NCI-H2196 (cell line): ENCODE data around the gene DYRK1B.
"Not testable (repeated sequence)": the region's sequence is repeated elsewhere in the genome, so short reads cannot be mapped to it uniquely, and the experiment has no call there.

ENCODE experiments used
- DNase-seq: peaks from one replicate; lab custom pipeline; 2025; ENCODE audit not compliant: unreplicated experiment; lab: John Stamatoyannopoulos, UW

Gene DYRK1B

DNA sequence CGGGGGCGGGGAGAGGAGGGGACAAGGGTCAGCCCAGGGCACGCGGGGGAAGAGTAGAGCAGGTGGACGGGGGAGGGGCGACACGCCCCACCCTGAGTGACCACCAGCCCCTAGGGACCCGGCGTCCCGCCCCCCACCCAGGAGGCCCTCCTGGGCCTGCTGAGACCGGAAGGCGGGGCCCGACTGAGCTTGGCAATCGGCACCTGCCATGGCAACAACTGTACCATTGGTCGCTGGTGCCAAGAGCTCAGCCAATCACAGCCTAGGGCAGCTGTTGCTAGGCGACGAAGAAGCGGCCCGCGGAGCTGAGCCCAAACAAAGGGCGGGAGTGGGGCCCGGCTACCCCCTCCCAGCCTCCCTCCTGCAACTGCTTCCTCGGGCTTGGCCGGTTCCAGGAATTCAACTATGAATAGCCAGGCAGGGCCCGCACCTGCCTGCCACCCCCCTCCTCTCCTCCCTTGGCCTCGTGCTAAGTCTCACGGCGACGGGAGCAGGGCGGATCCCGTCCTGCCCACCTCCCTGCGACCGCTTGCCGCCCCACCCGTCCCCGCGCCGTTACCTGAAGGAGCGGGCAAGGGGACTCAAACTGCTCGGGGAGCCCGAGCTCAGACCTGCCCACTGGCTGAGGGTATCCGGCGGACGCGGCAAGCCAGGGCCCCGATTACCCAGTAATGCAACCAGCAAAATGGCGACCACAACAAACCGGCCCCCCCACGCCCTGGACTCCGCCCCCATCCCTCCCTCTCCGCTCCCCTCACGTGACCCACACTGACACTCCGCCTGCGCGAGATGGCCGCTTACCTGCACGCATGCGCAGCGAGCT lies at the start of gene DYRK1B:
TSS of gene DYRK1B (minus strand) at position 699 of the 823 bp plus-strand sequence. CDS start 2,295 bp downstream, outside the sequence.
- peak; percentile 97 for DNase-seq

DNA sequence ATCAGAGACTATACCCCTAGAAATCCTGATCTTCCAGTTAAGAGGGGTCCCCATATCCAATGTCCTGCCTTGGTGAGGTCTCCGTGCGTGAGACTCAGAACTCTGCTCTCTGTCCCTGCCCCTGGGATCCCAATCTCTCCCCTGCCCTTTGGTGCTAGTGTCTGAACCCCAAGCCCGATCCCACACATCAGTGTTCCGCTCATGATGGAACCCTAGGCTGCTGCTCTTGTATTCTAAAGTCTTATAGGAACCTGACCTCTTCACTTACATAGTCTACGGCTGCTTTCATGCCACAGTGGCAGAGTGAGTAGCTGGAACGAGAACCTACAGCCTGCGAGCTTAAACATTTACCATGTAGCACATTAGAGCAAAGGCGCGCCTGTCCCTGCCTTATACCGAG lies 48.7 kb upstream of the DYRK1B start:
- not testable (repeated sequence) for DNase-seq

DNA sequence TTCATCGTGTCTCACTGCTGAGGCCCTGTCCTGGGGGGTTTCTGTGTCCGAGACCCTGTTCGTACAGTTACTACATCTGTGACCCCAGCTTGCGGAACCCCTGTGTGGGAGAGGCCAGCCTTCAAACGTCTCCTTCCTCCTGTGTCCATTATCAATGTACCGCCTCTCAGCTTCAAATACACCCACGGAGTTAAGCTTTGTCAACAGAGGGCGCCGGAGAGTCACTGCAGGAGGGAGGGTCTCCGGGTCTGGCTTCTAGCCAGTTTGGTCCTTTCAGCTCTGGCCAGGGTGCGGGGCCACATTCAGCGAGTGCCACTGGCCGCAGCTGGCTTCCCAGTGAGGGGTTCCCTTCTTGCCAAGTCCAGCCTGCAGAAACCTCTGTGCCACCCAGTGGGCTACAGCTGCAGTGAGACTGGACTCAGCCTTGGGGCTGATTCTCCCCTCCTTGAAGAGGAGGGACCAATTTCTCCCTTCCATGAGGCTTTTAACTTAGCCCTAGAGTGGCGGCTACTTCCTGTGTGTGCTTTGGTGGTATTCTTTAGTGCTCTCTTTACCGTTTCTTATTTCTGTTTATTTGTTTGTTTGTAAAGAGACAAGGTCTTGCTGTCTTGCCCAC lies 47.6 kb upstream of the DYRK1B start:
- not testable (repeated sequence) for DNase-seq

DNA sequence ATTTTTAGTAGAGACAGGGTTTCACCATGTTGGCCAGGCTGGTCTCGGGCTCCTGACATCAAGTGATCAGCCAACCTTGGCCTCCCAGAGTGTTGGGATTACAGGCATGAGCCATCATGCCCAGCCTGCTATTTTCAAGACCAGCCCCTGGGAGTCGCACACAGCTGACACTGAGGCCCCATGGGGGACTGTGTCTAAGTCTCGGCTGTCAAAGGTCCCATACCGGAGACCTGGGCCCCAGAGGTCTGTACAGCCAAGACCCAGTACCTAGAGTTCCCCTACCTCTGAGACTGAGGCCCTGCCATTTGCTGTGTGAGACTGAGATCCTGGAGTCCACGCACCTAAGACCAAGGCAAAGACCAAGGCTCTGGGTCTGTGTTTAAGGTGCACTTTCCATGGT lies 46.3 kb upstream of the DYRK1B start:
- DNase-seq, result not testable (repeated sequence)

DNA sequence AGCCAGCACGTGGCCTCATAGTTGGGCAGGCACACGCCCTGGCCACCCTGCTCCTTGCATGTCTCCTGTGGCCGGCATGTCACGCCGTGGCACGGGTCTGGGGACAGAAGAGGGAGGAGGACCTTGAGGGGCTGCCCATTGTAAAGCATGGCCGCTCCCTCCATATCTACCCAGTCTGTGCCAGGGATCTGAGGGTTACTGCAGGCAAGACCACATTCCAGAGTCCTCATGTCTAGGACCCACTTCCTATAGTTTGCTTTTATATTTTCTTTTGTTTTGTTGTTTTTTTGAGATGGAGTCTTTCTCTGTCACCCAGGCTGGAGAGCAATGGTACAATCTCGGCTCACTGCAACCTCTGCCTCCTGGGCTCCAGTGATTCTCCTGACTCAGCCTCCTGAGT lies 45.8 kb upstream of the DYRK1B start:
- not testable (repeated sequence) for DNase-seq

DNA sequence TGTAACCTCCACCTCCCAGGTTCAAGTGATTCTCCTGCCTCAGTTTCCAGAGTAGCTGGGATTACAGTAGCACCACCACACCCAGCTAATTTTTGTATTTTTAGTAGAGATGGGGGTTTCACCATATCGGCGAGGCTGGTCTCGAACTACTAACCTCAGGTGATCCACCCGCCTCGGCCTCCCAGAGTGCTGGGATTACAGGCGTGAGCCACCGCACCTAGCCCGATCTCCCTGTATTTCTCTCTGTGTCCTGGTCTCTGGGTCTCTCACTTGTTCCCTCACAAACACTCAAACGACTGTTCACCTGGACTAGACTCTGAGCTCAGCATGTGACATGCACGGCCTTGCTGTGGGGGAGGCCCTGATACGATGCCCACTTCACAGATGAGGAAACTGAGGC lies 44.9 kb upstream of the DYRK1B start:
- not testable (repeated sequence) for DNase-seq

DNA sequence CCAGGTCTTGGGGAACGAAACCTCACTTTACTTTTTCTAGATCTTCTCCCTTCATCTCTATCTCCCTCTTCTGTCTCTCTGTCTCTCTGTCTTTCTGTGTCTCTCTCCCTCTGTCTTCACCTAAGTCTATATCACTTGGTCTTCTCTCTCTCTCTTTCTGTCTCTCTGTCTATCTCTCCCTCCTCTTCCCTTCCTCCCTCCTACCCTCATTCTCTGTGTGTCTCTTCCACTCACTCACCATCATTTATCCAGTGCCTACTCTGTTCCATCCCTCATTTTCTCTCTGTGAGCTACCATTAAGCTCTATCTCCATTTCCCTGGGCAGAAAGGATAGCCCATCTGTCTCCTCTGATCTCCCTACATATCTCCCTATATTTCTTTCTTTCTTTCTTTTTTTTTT lies 44.4 kb upstream of the DYRK1B start:
- DNase-seq, result no peak

DNA sequence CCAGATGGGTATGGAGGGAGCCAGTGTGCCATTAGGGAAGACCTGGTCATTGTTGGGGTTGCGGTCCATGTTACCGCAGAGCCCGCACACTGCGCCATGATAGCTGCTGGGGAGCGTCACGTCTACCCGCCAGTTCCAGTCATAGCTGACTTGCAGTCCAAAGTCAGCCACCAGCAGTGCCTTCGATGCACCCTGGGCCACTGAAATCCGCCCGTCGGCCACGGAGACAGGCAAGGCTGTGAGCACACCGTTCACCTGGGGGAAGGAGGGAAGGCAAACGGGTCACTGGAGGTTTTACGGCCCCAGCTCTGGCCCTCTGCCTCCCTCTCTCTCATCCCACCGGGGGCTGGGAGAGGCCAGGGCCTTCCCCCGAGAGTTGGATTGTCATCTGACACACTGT lies 44.0 kb upstream of the DYRK1B start:
- DNase-seq, result not testable (repeated sequence)

DNA sequence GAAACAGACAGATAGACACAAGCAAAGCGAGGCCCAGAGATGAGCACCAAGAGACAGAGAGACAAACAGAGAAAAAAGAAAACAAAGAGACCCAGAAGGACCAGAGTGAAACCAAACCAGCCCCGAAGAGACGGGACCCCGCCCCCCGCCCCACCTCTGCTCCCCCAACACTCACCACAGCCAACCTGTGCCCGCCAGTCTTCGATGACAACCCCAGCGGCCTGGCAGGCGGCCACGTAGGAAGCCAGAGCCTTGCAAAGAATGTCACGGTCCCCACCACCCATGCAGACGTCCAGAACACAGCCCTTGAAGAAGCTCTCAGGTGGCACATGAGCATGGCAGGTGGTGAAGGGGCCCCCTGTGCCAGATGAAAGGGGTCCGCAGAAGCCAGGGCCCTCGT lies 43.5 kb upstream of the DYRK1B start:
- DNase-seq, result not testable (repeated sequence)

DNA sequence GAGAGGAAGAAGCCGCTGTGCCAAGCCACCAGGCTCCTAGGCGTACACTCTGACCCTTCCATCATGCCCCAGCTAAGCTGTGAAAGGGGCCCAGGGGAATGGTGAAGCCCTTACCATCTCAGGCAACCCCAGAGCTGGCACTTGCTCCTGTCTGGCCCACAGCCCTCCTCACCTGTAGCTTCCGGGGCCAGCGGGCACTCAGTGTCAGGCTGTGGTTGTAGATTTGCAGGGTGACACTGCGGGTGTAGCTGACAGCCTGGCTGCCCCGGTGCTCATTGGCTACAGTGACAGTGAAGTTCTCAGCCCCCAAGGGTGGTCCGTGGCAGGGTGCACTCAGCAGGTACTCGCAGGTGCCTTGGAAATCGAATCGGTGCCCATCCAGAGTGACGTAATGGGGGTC lies 42.5 kb upstream of the DYRK1B start:
- DNase-seq, result not testable (repeated sequence)

DNA sequence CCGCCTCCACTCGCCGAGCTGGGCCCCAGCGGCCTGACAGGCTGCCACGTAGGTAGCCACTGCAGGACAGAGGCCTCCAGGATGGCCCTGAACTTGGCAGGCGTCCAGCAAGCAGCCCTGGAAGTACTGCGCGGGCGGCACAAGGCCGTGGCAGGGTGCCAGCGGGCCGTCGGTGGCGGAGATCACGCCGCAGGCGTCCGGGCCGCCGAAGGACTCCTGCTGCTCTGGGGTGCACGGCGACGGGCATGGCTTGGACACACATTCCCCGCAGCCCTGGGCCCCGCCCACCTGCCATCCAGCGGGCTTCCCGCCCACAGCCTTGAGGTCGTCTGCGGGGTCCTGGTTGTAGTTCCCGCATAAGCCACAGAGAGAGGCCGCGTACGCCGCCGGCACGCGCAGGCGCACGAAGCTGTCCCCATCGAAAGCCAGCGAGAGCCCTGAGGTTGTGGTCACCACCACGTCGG lies 41.5 kb upstream of the DYRK1B start:
- DNase-seq, result not testable (repeated sequence)

DNA sequence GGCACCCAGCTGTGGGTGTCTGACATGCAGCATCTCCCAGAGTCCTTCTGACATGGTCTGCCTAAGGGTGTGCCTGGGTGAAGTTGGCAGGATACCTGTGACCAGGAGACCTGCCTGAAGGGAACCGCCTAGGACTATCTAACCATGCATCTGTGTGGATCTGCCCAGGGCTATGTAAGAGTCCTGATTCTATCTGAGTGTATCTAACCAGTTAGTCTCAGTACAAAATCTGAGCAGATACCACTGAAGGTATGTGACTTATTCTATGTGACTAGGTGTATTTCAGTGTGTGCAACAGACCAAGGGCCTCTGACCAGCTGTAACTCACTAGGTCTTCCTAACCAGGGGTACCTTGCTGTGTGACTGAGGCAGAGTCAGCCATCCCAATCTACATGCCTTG lies 40.4 kb upstream of the DYRK1B start:
- no peak for DNase-seq

DNA sequence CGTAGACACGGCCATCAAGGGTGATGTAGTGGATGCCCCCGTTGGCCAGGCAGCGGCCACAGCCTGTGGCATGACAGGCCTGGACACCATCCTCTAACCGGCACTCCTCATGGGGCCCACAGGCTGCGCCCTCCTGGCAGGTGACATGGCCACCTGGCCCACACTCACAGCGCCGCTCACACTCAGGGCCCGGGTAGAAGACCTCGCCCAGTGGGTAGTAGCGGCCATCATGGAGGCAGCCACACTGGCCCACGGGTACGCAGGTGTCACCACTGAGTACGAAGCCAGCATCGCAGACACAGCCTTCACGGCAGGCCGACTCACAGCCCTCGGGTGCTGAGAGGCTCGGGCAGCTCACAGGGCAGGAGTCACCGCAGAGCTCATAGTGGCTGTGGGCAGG lies 39.4 kb upstream of the DYRK1B start:
- DNase-seq, result no peak

DNA sequence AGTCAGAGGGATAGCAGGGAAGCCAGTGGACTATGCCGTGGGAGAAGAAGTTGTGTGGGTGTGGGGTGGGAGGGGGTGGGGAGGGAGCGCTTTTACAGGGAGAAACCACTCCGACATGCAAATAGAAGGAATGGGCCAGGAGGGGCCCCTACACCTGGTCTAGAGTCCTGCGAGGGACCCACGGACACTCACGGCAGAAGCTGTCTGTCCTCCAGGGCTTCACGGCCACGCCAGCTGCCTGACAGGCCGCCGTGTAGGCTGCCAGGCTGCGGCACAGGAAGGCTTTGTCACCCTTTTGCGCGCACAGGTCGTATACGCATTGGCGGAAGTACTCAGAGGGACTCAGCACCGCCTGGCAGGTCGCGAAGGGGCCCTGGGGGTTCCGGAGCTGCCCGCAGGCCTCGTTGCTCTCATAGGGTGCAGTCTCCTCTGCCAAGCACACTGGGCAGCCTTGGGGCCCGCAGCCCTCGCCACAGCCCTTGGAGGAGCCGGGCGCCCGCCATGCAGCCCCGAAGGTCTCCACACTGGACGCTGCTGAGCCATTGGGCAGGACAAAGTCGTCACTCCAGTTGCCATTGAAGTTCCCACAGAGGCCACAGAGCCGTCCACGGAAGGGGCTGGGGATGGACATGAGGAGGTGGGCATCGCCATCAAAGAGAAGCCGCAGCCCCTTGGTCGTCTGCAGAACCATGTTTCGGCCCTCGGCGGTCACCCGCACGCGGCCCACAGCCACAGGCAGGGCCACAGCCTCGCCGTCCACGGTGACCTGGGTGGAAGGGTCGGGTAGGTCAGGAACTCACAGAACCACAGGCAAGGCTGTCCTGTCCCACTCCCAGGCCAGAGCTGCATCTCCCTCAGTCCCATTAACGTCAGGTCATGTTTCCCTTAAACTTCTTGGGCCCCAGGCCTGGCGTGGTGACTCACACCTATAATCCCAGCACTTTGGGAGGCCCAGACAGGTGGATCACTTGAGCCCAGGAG lies 38.2 kb upstream of the DYRK1B start:
- no peak for DNase-seq

DNA sequence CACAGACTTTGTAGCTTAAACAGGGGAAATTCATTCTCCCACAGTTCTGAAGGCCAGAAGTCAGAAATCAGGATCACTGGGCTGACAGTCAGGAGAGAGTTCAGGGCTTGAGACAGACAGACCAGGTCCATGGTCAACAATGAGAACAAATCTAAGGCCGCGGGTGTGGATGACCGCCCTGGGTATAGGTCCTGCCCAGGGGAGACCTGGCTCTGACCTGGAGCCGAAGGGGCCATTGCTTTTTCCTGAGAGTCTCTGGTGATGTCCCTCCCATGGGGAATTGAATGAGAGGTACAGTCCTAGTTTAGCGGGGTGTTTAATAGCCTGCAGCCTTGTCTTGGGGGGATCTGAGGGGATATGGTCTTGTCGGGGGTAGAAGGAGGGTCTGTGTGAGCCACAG lies 37.4 kb upstream of the DYRK1B start:
- DNase-seq, result no peak

DNA sequence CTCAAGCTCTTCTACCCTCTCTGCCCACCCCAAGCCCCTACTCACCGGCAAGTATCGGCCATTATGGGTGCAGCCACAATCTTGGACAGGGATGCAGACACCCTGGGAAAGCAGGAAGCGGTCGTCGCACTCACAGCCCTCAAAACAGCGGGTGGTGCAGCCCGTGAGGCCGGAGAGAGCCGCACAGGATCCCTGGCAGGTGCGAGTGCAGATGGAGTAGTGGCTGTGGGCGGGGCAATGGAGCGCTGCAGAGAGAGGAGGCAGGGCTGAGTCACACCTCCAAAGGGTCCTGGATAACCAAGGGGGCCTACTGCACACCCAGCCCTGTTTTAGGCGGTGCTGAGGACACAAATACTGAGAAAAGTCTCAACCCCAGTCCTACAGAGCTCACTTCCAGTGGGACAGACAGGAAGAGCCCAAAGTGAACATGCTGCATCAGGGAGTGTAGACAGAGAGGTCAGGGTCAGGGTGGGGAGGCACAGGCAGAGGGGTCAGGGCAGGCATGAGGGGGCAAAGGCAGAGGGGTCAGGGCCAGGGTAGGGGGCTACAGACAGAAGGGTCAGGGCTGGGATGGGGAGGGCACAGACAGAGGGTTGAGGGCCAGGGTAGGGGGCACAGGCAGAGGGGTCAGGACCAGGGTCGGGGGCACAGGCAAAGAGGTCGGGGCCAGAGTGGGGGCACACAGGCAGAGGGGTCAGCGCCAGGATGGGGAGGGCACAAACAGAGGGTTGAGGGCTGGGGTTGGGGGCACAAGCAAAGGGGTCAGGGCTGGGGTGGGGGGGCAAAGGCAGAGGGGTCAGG lies 36.4 kb upstream of the DYRK1B start:
- peak; percentile 43 for DNase-seq

DNA sequence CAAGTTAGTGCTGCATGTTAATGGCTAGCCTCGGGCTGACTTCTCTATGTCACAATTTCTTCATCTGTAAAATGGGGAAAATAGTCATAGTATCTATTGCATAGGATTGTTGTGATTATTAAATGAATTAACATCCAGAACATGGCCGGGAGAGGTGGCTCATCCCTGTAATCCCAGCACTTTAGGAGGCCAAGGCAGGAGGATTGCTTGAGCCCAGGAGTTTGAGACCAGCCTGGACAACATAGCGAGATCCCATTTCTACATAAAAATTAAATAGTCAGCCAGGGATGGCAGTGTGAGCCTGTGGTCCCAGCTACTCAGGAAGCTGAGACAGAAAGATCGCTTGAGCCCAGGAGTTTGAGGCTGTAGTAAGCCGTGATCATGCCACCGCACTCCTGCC lies 34.0 kb upstream of the DYRK1B start:
- no peak for DNase-seq

DNA sequence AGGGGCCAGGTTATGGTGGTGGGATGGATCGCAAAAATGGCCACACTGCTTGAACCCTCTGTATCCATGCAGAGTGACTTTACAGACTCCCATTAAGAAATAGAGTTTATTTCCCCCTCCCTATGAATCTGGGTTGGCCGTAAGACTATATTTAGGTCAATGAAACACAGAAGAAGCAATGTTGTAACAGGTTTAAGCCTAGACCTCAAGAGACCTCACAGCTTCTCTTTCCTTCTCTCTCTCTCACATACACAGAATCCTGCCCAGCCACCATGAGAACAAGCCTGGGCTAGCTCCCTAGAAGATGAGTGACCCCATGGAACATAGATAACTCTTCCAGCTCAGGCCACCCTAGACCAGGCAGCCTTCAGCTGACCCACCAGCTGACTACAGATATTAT lies 33.2 kb upstream of the DYRK1B start:
- DNase-seq, result no peak

DNA sequence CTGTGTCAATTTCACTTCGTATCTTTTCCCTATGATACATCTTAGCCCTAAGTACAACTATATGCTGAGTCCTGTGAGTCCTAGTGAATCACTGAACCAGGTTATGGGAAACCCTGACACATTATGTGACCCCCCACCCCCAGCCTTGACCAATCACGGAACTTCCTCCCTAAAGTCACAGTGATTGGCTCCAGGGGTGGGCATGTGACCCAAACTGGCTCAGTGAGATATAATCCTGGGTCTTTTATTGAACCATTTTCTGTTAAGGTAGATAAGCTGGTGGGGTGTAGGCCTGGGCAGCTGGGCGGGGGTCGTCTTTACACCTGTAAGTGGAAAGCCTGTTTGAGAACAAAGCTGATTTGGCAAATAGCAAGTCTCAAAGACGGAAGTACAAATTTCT lies 32.0 kb upstream of the DYRK1B start:
- no peak for DNase-seq

DNA sequence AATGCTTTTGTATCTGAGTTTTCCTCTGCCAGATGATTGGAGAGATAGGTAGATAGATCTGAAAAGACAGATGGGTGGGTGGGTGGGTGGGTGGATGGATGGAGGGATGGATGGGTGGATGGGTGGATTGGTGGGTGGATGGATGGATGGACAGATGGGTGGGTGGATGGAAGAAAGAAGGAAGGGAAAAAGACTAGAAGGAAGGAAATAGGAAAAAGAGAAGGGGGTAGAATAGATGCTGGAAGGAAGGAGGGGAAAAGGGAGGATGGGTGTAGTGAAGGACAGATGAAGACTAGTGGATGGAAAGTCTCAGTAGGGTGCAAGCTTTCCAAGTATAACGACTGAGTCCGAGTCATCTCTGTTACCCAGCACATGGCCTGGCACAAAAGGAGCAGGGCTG lies 31.2 kb upstream of the DYRK1B start:
- no peak for DNase-seq
